HuH-7.5 (cell line): ENCODE measurements around the gene MORN1.

Source experiments
- DNase-seq: peaks from one replicate; pipeline ENCODE4 v3.0.0; 2011; ENCODE audit warnings: low spot score

The MORN1 gene

DNA sequence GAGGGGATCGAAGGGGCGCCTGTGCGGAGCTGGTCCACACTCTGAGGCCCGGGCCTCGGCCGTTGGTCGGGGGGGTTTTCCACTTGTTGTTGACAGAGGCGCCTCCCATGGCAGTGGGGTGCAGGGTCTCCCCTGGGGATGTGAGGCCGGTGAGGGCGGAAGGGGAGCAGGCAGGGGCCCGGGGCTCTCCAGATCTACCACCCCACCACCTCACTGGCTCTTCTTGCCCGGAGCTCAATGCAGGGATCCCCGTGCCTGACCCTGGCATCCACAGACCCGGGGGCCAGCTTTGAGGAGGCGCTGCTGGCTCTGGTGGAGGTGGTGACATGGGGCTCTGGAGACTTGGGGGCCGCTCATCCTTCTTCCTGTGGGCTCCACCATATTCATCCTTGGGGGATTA, 28.1 kb upstream of the MORN1 start:
- no peak for DNase-seq

DNA sequence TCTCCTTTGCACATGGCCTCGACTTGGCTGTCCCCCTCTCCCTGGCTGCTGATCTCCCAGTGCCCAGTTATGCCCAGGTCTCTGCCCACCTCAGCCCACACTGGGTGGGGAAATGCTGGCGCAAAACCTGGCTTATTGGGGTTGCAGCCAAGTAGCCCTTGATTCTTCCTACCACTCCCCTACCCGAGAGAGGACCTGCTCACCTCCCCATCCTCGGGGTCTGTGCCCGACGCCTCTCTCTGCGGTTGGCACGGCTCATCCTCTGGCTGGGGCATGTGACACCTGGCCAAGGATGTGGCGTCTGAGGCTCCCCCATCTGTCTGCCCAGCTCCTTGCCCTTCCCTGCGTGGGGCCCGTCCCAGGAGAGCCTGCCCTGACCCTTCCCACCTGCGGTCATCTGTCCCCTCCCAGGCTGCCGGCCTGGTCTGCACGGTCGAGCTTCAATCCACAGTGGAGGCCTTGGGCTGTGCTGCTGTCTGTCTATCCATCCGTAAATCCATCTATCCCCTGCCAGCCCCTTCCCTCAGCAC, 27.5 kb upstream of the MORN1 start:
- DNase-seq, result no peak

DNA sequence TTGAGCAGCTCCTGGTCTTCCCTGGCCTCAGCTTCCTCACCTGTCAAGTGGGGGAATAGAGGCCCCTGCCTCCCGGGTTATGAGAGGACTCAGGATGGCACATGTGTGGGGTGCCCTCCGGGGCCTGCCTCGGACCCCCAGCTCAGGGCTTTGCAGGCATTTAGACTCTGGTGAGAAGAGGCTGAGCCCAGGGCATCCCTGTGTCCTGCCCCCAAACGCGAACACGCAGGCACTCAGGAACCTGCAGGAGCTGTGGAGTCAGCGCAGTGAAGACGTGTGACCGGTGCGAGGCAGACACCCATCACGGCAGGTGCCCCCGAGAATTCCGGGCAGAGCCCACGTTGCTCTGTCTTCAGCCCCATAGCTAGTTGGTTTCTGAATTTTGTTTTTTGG, 26.5 kb upstream of the MORN1 start:
- no peak for DNase-seq

DNA sequence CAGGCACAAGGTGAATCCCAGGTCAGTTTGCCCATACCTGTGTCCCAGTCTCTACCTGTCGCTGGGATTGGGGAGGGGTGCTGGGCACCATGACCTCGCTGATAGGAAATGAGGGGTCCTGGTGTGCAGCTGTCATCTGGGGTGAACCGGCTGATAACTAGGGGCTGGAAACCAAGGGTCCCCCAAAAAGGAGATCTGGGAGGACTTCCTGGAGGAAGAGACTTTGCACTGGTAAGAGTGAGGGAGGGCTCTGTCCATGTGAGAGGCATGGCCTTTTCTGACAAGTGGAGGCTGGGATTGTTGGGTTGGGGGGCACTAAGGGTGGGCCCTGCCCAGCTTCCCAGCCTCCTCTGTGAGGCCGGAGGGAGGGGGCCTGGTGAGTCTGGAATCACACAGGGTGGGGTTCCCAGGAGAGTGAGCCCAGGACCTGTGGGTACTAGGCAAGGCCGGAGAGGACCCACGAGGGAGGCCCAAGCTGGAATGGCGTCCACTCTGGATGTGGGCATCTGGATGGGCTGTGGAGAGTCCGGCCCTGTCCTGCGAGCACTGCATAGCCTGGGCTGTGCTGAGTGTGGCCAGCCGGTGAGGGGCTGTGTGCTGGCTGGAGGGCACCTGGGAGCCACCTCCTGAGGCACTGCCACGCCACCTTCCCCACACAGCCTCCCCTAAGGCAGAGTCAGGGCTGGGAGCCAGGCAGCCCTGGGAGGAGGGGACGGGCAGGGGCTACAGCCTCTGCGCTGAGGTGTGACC, 25.9 kb upstream of the MORN1 start:
- DNase-seq, result no peak

DNA sequence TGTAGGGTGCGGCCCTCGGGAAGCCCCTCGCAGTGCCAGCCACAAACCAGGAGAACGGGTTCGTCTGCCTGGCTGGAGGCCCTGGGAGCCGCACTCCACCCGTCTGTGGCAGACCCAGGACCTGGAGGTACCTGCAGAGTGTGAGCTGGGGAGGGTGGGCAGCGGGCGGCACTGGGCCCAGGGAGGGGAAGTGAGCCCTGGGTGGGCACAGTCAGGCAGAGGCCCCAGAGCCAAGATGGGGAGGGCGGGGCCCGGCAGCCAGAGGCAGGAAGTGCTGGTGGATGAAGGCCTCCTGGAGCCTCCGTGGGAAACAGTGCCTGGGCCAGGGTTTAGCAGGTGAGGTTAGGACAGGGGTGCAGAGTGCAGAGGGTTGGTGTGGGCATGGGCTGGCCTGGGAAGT, 25.0 kb upstream of the MORN1 start:
- no peak for DNase-seq

DNA sequence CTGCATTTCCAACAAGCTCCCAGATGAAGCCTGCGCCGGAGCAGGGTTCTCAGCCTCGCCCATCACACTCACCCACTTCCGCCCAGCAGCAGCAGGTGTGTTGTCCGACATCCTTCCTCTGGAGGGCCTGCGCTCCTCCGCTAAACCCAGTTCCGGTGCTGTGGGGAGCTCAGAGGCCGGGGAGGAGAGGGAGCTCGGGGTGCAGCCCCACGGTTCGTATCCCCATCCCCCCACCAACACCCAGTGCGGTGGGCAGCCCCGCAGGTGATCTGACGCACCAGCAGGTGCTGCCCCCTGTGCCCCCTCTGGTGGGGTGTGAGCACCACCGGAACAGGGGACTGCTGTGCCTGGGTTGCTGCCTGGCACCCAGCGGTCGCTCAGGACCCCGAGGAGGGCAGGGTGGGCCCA, 24.5 kb upstream of the MORN1 start:
- DNase-seq, result no peak

DNA sequence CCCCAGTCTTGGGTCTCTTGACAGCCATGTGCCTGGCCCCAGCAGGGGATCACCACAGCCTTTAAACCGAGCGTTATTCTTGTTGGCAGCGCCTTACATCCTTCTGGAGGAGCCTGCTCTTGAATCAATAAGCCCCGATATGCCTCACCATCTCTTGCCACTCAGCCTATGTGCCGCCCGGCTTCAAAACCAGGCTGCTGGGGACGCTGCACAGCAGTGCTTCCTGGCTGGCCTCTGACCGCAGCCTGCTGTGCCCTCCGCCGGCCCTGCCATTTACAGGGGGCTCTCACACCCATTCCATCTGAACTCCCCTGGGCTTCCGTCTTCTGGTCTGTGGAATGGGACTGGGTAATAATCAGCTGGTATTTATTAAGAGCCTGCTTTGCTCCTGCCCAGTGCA, 24.0 kb upstream of the MORN1 start:
- DNase-seq, result no peak

DNA sequence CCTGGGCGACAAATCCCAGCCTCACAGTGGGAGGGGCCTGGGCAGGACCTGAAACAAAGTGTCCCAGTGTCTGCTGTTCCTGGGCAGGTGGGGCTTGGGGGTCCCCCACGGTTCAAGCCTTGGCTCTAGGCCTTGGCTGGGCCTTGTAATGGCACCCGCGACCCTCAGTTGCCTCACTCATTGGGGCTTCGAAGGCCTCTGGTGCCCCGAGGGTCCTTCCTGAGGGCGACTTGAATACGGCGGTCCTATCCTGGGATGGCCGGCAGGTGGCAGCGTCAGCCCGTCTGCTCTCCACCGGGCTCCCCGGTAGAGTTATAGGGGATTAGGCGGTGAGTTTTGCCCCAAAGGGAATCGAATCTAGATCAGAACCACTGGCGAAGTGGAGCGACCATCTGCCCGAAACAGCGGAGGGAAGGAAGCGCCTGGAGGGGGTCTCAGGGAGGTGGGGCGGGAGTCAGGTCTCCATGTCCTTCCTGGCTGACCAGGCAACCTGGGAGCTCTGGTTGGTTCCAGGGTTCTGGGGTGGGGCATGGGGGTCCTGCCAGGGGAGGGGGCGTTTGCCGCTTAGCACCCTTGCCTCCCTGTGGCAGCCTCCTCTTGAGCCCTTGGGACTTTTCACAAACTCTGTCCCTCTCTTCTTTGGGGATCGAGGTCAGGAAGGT, 23.1 kb upstream of the MORN1 start:
- DNase-seq, result peak; percentile 93

DNA sequence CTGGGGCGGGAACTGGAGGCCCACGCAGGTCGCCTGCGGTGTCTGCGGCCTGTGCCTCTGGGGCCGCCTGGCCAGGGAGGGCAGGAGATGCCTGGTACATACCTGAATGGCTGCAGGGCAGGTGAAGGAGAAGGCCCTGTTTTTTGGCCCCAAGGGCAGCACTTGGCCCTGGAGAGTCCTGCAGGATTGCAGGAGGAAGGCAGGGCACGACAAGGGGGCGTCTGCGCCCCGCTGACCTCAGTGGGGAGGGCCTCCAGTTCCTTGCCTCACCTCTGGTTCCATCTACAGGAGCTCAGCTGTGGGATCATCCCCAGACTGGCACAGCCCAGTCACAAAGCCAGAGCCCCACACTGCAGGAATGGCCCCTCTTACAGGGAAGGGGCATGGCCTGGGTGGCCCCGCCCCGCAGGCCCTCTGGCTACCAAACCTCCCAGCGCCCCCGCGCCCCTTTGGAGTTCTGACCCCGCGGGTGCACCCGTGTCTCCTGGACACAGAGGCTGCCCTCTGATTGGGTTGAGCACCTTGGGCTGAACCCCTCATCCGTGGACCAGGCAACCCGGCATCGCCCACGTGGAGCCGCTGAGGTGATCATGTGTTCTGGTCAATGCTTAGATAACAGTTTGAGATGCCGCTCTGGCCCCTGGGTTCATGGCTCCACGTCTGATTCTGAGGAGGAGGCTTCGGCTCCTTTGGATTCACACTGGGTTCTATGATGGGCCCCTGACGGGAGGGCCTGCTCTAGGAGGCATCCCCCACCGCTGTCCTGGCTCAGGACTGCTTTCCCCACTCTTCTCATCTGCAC, 22.3 kb upstream of the MORN1 start:
- DNase-seq, result peak; percentile 41

DNA sequence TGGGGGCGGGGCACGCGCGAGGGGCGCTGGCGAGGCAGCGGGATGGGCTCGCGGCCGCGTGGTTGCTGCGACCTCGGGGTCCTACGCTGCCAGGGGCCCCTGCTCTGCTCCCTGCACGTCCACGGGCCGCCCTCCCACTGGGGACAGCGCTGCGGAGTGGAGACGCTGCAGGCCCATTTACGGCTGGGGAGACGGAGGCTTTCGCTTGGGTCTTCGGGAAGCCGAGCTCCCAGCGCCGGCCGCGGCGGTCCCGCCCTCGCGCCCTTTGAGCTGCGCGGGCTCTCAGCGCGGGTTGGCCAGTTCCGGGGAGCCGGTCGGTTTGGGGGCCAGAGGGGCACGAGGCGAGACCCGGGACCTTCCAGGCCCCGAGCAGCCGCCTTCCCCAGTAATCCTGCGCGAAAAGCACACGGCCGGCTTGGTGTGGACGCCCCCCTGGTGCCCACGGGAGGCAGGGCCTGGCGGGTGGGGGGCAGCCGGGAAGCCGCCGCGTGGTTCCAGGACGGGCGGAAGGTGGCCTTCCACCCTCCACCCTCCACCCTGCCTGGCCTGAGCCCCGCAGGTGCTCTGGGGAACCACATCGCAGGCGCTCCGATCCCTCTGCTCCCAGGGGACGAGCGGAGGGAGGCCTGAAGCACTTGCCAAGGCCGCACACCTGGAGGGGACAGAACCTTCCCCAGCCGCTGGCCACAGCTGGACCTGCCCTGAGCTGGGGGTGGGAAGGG, 21.6 kb upstream of the MORN1 start:
- peak; percentile 80 for DNase-seq

DNA sequence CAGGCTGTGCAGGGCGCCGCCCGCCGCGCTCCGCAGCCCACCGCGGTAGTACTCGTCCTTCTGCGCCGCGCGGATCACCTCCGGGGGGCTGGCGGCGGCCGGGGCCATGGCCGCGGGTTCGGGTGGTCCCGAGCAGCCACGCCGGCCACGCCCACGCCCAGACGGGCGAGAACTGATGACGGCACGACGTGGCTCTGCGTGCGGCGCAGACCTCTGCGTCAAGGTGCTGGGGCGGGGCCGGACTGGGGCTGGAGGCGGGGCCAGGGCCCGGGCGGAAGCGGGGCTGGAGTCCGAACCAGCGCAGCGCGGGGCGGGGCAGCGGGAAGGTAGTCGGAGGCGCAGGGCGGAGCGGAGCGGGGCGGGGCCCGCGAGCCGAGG, 21.0 kb upstream of the MORN1 start, which contains the start of gene PEX10:
PEX10 (minus strand) TSS at position 170 of the 378 bp plus-strand sequence; CDS start at position 108, 62 bp downstream.
- DNase-seq, result peak; percentile 90

DNA sequence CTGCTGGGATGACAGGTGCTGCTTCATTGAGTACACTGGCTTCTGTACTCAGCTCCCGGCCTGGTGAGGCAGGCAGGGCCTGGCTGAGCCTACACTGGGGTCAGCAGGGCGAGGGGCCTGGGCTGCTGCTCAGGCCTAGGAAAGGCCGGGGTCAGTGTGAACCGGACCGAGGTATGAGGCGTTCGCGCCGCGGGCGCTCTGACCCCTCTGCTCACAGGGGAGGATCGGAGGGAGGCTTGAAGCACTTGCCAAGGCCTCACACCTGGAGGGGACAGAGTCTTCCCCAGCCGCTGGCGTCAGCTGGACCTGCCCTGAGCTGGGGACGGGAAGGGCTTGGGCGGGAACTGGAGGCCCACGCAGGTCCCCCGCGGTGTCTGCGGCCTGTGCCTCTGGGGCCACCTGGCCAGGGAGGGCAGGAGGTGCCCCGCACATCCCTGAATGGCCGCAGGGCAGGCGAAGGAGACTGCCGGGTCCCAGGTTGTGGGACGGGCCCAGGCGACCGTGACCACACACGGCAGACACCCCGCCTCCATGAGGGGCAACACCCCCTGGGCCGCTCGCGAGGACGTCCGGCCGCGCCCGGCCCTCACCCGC, 20.5 kb upstream of the MORN1 start:
- peak; percentile 75 for DNase-seq

DNA sequence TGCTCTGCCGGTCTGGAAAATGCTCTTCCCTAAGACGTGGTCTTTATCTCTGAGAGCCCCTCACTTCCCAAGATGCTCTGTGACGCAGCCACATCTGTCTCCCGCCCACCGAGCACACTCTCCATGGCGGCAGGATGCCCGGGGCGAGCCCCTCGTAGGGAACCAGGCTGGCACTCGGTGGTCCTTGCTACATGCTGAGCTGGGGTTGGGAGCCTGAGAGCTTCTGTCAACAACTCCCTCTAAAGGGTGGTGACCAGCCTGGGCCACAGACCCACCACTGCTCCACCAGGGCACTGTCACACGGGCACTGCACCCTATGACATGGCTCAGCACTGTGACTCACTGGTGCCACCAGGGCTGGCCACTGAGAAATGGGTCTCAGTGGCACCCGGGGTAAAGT, 18.4 kb upstream of the MORN1 start:
- no peak for DNase-seq

DNA sequence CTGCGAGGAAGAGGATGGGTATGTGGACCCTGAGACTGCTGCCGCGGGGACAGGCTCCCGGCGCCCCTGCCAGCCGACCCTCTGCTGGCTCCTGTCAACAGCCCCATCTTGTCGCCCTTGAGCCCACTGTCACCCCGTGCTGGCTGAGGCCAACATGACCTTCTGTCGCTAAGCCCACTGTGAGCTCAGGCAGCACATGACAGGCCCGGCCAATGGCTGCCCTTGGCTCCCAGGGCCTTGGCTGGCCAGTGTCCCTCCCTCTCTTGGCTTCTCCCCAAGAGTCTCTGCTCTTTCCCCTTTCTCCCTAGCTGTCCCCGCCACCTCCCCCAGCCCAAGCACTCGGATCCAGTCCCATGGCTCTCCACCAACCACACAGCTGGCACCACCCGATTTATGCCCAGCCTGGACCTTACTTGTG, 17.5 kb upstream of the MORN1 start:
- DNase-seq, result no peak

DNA sequence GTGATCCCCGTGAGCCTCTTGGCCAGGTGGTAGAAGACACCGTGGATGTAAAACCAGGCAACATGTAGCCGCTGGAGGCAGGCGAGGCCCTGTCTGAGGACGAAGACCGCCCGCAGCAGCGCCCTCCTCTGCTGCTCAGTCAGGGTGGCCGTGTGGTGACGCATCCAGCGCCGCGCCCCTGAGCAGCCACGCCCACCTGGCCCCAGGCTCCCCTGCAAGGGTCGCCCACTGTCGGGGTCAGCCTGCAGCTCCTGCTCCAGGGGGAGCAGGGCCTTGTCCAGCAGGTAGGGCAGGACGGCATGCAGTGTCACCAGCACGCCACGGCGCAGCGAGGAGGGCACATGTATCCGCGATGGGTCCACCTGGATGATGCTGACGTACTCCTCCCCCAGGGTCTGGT, 17.1 kb upstream of the MORN1 start:
- no peak for DNase-seq

DNA sequence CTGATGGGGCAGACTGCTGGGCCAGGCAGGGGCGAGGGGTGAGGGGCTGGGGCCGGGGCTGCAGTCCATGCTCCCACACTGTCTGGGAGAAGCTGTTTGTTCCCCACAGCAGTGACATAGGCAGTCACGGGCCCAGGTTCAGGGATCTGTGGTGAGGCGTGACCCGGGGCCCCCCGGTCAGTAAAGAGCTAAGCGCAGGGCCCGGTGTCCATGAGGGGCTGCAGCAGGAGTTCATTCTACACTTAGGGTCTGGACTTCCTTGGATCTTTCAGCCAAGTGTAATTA, 16.6 kb upstream of the MORN1 start:
- no peak for DNase-seq

DNA sequence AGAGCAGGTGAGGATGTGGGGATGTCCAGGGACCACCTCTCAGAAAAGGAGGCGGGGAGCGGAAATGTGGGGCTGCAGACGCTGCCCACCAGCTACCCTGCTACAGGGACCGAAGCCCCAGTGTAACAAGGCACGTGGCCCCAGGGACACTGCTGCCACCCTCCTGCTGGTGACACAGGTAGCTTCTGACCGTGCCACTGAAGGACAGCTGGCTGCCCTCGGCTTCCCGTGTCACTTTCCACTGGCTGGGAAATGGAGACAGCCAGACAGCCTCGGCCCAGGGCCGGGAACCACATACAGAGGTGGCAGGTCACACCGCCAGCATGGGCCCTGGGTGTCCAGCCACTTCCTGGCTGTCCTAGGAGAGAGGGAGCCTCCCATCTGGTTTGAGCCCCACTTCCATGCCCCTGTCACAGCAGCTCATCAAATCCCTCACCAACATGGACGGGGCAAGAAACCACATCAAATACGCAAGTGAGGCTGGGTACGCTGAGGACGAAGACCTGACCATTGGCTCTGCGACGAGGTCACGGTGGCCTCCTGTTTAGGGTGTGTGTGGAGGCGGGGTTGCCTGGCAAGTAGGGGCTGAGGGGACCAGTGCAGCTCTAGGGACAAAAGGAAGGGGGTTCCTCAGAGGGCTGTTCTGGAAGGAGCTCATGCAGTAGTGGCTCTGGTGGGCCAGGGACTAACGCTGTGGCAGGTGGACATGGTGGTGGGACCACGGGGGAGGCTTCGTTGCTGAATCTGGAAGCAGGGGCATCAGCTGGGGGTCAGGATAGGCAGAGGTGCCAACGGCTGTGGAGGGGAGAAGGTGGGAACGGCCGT, 16.0 kb upstream of the MORN1 start:
- DNase-seq, result no peak

DNA sequence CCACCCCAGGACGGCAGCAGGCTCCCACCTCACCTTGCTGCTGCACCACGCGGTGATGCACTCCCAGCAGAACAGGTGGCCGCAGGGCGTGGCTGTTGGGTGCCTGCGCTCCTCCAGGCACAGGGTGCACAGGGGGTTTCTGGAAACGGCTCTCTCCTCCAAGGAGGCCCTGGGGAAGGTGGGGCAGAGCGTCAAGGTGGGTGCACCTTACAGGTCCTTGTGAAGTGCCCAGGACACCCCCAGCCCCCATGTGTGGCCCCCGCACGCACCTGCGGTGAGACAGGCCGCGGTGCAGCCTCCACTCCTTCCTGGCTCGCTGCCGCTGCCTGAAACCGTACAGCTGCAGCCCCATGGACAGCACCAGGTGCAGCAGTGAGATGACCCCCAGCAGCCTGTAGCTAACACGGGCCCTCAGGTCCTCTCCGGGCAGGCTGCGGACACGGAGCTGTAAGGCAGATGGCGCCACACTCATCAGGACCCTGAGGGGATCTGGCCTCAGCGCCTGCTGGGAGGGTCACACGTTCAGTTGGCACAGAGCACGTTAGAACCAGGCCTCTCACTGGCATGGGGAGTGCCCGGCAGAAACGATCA, 15.2 kb upstream of the MORN1 start:
- DNase-seq, result no peak

DNA sequence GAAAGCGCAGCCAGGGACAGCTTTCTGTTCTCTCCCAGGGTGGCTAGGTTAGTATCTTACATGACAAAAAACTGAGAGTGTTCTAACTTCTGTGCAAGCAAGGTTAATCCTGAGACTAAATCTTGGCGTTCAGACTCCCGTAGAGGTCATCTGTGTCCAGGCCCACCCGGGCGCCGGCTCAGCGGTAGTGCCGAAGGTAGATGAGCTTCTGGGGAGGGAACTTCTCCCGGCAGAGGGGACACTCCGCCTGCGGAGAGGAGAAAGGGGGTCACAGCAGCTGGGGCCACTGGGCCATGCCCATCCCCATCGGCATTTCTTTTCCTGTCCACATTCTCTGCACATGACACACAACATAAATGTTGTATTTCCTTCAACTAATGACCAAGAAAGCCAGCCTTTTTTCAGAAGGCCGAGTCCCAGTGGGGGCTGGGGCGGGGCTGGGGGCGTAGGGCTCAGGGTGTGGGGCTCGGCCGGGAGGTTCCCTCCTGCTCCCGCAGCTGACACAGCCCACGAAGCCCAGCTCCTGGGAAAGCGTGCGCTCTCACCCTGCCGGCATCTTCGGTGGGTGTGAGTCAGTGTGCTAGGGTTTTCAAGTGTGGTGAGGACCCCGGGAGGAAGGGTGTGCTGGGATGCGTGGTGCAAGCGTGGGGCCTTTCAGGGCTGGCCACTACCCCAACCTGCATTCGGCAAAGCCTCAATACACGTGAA, 14.4 kb upstream of the MORN1 start:
- DNase-seq, result no peak
